Esophagus squamous epithelium (tissue), 5 donors: ENCODE measurements around the gene HDDC2. TPM values are rescaled to one million over a fixed set of nuclear protein-coding genes. Genes with fewer than 3 reads are reported as not detected.

Experiments
- DNase-seq: peaks from one replicate; lab custom pipeline; 2025; lab: John Stamatoyannopoulos, UW
- H3K27ac ChIP-seq, 4 donors: fragments of 200-600 bp; sonication (generic); one replicate each; pipeline ENCODE4 v1.5.1; 2016 to 2019; ENCODE audit warnings: mild to moderate bottlenecking in 1 of 4
- H3K27me3 ChIP-seq, 4 donors: fragments of 200-600 bp; sonication (generic); 1 replicate in 3 of 4; 2 replicates in 1 of 4; pipeline versions ENCODE4 v1.5.1 to v1.6.0; 2017 to 2021; ENCODE audit warnings: antibody characterized with exemption in 1 of 4
- H3K36me3 ChIP-seq, 3 donors: fragments of 200-600 bp; sonication (generic); one replicate each; pipeline ENCODE4 v1.5.1; 2016 to 2019
- H3K4me1 ChIP-seq, 3 donors: fragments of 200-600 bp; sonication (generic); one replicate each; pipeline ENCODE4 v1.5.1; 2017 to 2019
- H3K4me3 ChIP-seq, 4 donors: fragments of 200-600 bp; sonication (generic); 1 replicate in 3 of 4; 2 replicates in 1 of 4; pipeline ENCODE4 v1.5.1; 2016 to 2019; ENCODE audit warnings: mild to moderate bottlenecking in 2 of 4, moderate library complexity in 1 of 4
- H3K9me3 ChIP-seq, 3 donors: fragments of 200-600 bp; sonication (generic); one replicate each; pipeline ENCODE4 v1.5.1; 2016 to 2019
- CTCF ChIP-seq, 6 experiments: fragments of 450-650 bp in 4 of 6; fragments of 200-600 bp in 2 of 6; sonication (generic) in 2 of 6; IDR thresholded peaks; one replicate each; pipeline ENCODE4 v1.5.1; 2016 to 2019; ENCODE audit warnings: antibody characterized with exemption in 6 of 6, mild to moderate bottlenecking in 4 of 6, moderate library complexity in 4 of 6
- POLR2A ChIP-seq, 4 donors: fragments of 450-650 bp; IDR thresholded peaks; one replicate each; pipeline ENCODE4 v1.6.1; 2017; ENCODE audit warnings: antibody characterized with exemption in 4 of 4, mild to moderate bottlenecking in 4 of 4, moderate library complexity in 3 of 4
- WGBS, 2 donors: methylation state at CpG; one replicate each; pipeline ENCODE4 v1.1.5; 2018; 5-methylcytosine and 5-hydroxymethylcytosine counted together
- intact Hi-C: fragments of 100-400 bp; cut with DNase I; formaldehyde crosslinking; loops from one replicate; pipeline ENCODE4 v1.15.0; 2022
- total RNA-seq, 4 donors: library from RNA; depleted of rRNA; stranded (reverse); fragments of >200 nt; gene quantifications; one replicate each; pipeline ENCODE4 v1.1.0, GENCODE V29; 2016
- donor health status: DM: yes; HTN: yes; CAD: no.

Gene HDDC2
- total RNA-seq, 4 donors from 2014 or later: 49.2 to 84.7 (median 53.3) TPM

- Histone ChIP-seq H3K4me1 (peaks cover 0 to 31% (median 6%) of the 10 kb centered on the region in 3 donors), H3K4me3 (no peak overlapping the region), H3K36me3 (peaks cover 0 to 6% (median 0%) of the 10 kb centered on the region in 3 donors), H3K9me3 (no peaks in the 10 kb centered on the region), H3K27me3 (no peaks in the 10 kb centered on the region), H3K27ac (no peak overlapping the region)
- DNase-seq: no peak
- intact Hi-C loops: no loop called here
- TF ChIP-seq POLR2A (IDR thresholded peaks at IDR 0.05) (no peak), CTCF (IDR thresholded peaks at IDR 0.05) (no peak)
- 71 to 79% methylated on average over 1 of the region's 1 CpG for WGBS, 2 donors
Observed at GRCh38 chr6:125232466-125232865, 69.3 kb downstream of the HDDC2 start.

DNA sequence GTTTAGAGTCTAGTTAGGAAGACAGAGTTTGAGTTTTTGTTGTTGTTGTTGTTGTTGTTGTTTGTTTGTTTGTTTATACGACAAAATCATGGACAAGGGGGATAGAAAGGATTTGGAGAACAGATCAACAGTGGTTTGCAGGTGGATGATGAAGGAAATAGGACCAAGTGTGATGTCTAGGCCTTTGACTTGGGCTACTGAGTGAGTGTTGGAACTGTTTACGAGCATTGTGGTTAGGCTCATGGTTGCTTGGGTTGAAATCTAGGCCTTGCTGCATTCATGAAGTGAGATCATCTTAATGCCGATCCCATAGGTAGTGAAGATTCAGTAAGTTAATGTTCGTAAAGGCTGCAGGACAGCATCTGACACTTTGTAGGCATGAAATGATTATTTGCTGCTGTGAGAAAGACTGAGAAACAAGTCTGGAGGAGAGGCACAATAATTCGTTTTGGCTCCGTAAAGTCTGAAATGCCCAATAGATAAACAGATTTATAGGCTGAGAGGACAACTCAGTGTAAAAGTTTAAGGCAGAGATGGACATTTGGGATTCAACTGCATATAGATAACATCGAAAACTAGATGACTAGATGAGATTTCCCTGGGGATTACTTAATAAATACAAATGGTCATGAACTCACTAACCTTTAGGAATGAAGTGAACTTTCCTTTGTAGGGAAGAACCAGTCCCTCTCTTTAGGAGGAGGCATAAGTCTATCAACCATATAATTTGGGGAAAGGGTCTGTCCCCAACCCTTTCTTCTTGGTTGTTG is 70.0 kb downstream of the HDDC2 start:
- Histone ChIP-seq H3K27ac (no peak overlapping the region), H3K9me3 (no peaks in the 10 kb centered on the region), H3K4me3 (no peak overlapping the region), H3K36me3 (no peaks in the 10 kb centered on the region), H3K4me1 (peaks cover 0 to 31% (median 6%) of the 10 kb centered on the region in 3 donors), H3K27me3 (no peaks in the 10 kb centered on the region)
- TF ChIP-seq POLR2A (IDR thresholded peaks at IDR 0.05): no peak
- no peak for TF ChIP-seq CTCF (IDR thresholded peaks at IDR 0.05)
- no peak for DNase-seq
- intact Hi-C loops: no loop called here
- 89 to 91% methylated on average over 7 of the region's 7 CpGs for WGBS, 2 donors

GRCh38 chr6:125231133-125231532 is 70.6 kb downstream of the HDDC2 start:
- Histone ChIP-seq H3K27ac (no peak overlapping the region), H3K36me3 (no peaks in the 10 kb centered on the region), H3K27me3 (no peaks in the 10 kb centered on the region), H3K9me3 (no peaks in the 10 kb centered on the region), H3K4me3 (no peak overlapping the region), H3K4me1 (peaks cover 0 to 31% (median 6%) of the 10 kb centered on the region in 3 donors)
- WGBS, 2 donors: 83 to 90% methylated on average over 1 of the region's 1 CpG
- intact Hi-C loops: no loop called here
- DNase-seq: no peak
- TF ChIP-seq POLR2A (IDR thresholded peaks at IDR 0.05) (no peak), CTCF (IDR thresholded peaks at IDR 0.05) (no peak)

GRCh38 chr6:125230674-125231073 is 71.1 kb downstream of the HDDC2 start:
- no peak for DNase-seq
- 59 to 77% methylated on average over 3 of the region's 3 CpGs for WGBS, 2 donors
- H3K9me3 ChIP-seq: no peaks in the 10 kb centered on the region
- TF ChIP-seq CTCF (IDR thresholded peaks at IDR 0.05) (no peak), POLR2A (IDR thresholded peaks at IDR 0.05) (no peak)
- no peaks in the 10 kb centered on the region for H3K27me3 ChIP-seq
- intact Hi-C loops: no loop called here
- no peak overlapping the region for H3K4me3 ChIP-seq
- H3K4me1 ChIP-seq: peaks cover 0 to 31% (median 6%) of the 10 kb centered on the region in 3 donors
- H3K36me3 ChIP-seq: no peaks in the 10 kb centered on the region
- no peak overlapping the region for H3K27ac ChIP-seq

GRCh38 chr6:125228981-125229479 is 72.7 kb downstream of the HDDC2 start:
- no peak overlapping the region for H3K27ac ChIP-seq
- no peaks in the 10 kb centered on the region for H3K27me3 ChIP-seq
- peaks cover 0 to 3% (median 0%) of the 10 kb centered on the region in 3 donors for H3K36me3 ChIP-seq
- intact Hi-C loops: no loop called here
- H3K4me3 ChIP-seq: no peak overlapping the region
- TF ChIP-seq CTCF (IDR thresholded peaks at IDR 0.05): no peak
- TF ChIP-seq POLR2A (IDR thresholded peaks at IDR 0.05): no peak
- peaks cover 0 to 36% (median 6%) of the 10 kb centered on the region in 3 donors for H3K4me1 ChIP-seq
- DNase-seq: no peak
- H3K9me3 ChIP-seq: no peaks in the 10 kb centered on the region
- 83 to 84% methylated on average over 6 of the region's 6 CpGs for WGBS, 2 donors
